BLaER1 (cell line): ENCODE measurements around the gene PAK3.

Source experiments
- H3K27ac ChIP-seq: shearing (Covaris generic); formaldehyde crosslinking; 2 replicates; pipeline ENCODE4 v1.8.1; 2022
- H3K27me3 ChIP-seq: shearing (Covaris generic); formaldehyde crosslinking; 2 replicates; pipeline ENCODE4 v1.8.1; 2022
- H3K36me3 ChIP-seq: shearing (Covaris generic); formaldehyde crosslinking; 2 replicates; pipeline ENCODE4 v1.8.1; 2022
- H3K4me1 ChIP-seq: shearing (Covaris generic); formaldehyde crosslinking; 2 replicates; pipeline ENCODE4 v1.8.1; 2022
- H3K4me2 ChIP-seq: shearing (Covaris generic); formaldehyde crosslinking; 2 replicates; pipeline ENCODE4 v1.8.1; 2022
- H3K4me3 ChIP-seq: shearing (Covaris generic); formaldehyde crosslinking; 2 replicates; pipeline ENCODE4 v1.8.1; 2022
- H3K9ac ChIP-seq: shearing (Covaris generic); formaldehyde crosslinking; 2 replicates; pipeline ENCODE4 v1.8.1; 2022
- H3K9me3 ChIP-seq: shearing (Covaris generic); formaldehyde crosslinking; 2 replicates; pipeline ENCODE4 v1.8.1; 2022
- H4K20me1 ChIP-seq: shearing (Covaris generic); formaldehyde crosslinking; 2 replicates; pipeline ENCODE4 v1.8.1; 2022
- Cebpa-rat ChIP-seq: shearing (Covaris generic); IDR thresholded peaks from 2 replicates; pipeline ENCODE4 v1.8.1; 2022

The PAK3 gene

GRCh38 chrX:111101580-111101979 is 5.6 kb downstream of the PAK3 start:
- no peaks in the 10 kb centered on the region for H3K9me3 ChIP-seq
- no peak overlapping the region for H3K4me3 ChIP-seq
- no peak overlapping the region for H3K4me2 ChIP-seq
- H3K4me1 ChIP-seq: no peaks in the 10 kb centered on the region
- H3K27ac ChIP-seq: no peak overlapping the region
- H3K36me3 ChIP-seq: no peaks in the 10 kb centered on the region
- H3K9ac ChIP-seq: no peak overlapping the region
- no peaks in the 10 kb centered on the region for H4K20me1 ChIP-seq
- H3K27me3 ChIP-seq: peaks cover 65% of the 10 kb centered on the region
- no peak for TF ChIP-seq Cebpa-rat

GRCh38 chrX:111102636-111103035 is 6.6 kb downstream of the PAK3 start:
- H3K9ac ChIP-seq: no peak overlapping the region
- no peak for TF ChIP-seq Cebpa-rat
- H3K4me3 ChIP-seq: no peak overlapping the region
- no peaks in the 10 kb centered on the region for H4K20me1 ChIP-seq
- peaks cover 63% of the 10 kb centered on the region for H3K27me3 ChIP-seq
- H3K4me1 ChIP-seq: no peaks in the 10 kb centered on the region
- H3K4me2 ChIP-seq: no peak overlapping the region
- H3K9me3 ChIP-seq: no peaks in the 10 kb centered on the region
- H3K36me3 ChIP-seq: no peaks in the 10 kb centered on the region
- H3K27ac ChIP-seq: no peak overlapping the region

- Histone ChIP-seq H3K9ac (no peak overlapping the region), H3K4me1 (no peaks in the 10 kb centered on the region), H3K4me2 (no peak overlapping the region), H3K4me3 (no peak overlapping the region), H3K27me3 (peaks cover 63% of the 10 kb centered on the region), H3K27ac (no peak overlapping the region), H3K36me3 (no peaks in the 10 kb centered on the region), H3K9me3 (no peaks in the 10 kb centered on the region), H4K20me1 (no peaks in the 10 kb centered on the region)
- TF ChIP-seq Cebpa-rat: no peak
Observed at GRCh38 chrX:111103246-111103645, 7.3 kb downstream of the PAK3 start.

- Histone ChIP-seq H3K4me1 (no peaks in the 10 kb centered on the region), H3K4me2 (no peak overlapping the region)
Observed at GRCh38 chrX:111110098-111110775, 14.2 kb downstream of the PAK3 start.

GRCh38 chrX:111114806-111115205 is 18.8 kb downstream of the PAK3 start:
- H3K4me2 ChIP-seq: no peak overlapping the region
- TF ChIP-seq Cebpa-rat: no peak
- no peak overlapping the region for H3K4me3 ChIP-seq
- no peaks in the 10 kb centered on the region for H3K4me1 ChIP-seq
- H3K27me3 ChIP-seq: peaks cover 67% of the 10 kb centered on the region
- H4K20me1 ChIP-seq: no peaks in the 10 kb centered on the region
- no peak overlapping the region for H3K9ac ChIP-seq
- H3K9me3 ChIP-seq: no peaks in the 10 kb centered on the region
- no peaks in the 10 kb centered on the region for H3K36me3 ChIP-seq
- H3K27ac ChIP-seq: no peak overlapping the region

More at GRCh38 chrX:111110098-111110775, 14.2 kb downstream of the PAK3 start:
- Histone ChIP-seq H4K20me1 (no peaks in the 10 kb centered on the region), H3K27me3 (peaks cover 57% of the 10 kb centered on the region), H3K4me3 (no peak overlapping the region), H3K36me3 (no peaks in the 10 kb centered on the region), H3K9ac (no peak overlapping the region), H3K9me3 (no peaks in the 10 kb centered on the region), H3K27ac (no peak overlapping the region)
- no peak for TF ChIP-seq Cebpa-rat

GRCh38 chrX:111116666-111117065 is 20.7 kb downstream of the PAK3 start:
- no peak overlapping the region for H3K9ac ChIP-seq
- no peaks in the 10 kb centered on the region for H4K20me1 ChIP-seq
- no peak for TF ChIP-seq Cebpa-rat
- H3K4me1 ChIP-seq: no peaks in the 10 kb centered on the region
- H3K27me3 ChIP-seq: peaks cover 74% of the 10 kb centered on the region
- H3K9me3 ChIP-seq: no peaks in the 10 kb centered on the region
- no peak overlapping the region for H3K27ac ChIP-seq
- H3K4me2 ChIP-seq: no peak overlapping the region
- no peaks in the 10 kb centered on the region for H3K36me3 ChIP-seq
- H3K4me3 ChIP-seq: no peak overlapping the region

GRCh38 chrX:111119341-111119740 is 23.4 kb downstream of the PAK3 start:
- Histone ChIP-seq H4K20me1 (peaks cover 8% of the 10 kb centered on the region; the same call in 1 of the 2 replicates), H3K9ac (no peak overlapping the region), H3K27ac (no peak overlapping the region), H3K4me2 (no peak overlapping the region), H3K36me3 (no peaks in the 10 kb centered on the region), H3K4me1 (no peaks in the 10 kb centered on the region), H3K4me3 (no peak overlapping the region), H3K9me3 (no peaks in the 10 kb centered on the region), H3K27me3 (peaks cover 87% of the 10 kb centered on the region)
- no peak for TF ChIP-seq Cebpa-rat

GRCh38 chrX:111123125-111123524 is 27.1 kb downstream of the PAK3 start:
- no peak overlapping the region for H3K4me2 ChIP-seq
- TF ChIP-seq Cebpa-rat: no peak
- H3K4me1 ChIP-seq: no peaks in the 10 kb centered on the region
- no peak overlapping the region for H3K9ac ChIP-seq
- H3K27me3 ChIP-seq: peaks cover 86% of the 10 kb centered on the region
- H3K27ac ChIP-seq: no peak overlapping the region
- H3K9me3 ChIP-seq: no peaks in the 10 kb centered on the region
- H4K20me1 ChIP-seq: peaks cover 11% of the 10 kb centered on the region; the same call in 1 of the 2 replicates
- no peaks in the 10 kb centered on the region for H3K36me3 ChIP-seq
- no peak overlapping the region for H3K4me3 ChIP-seq

- H3K4me1 ChIP-seq: no peaks in the 10 kb centered on the region
- TF ChIP-seq Cebpa-rat: no peak
- peaks cover 86% of the 10 kb centered on the region for H3K27me3 ChIP-seq
- no peak overlapping the region for H3K9ac ChIP-seq
- no peaks in the 10 kb centered on the region for H3K9me3 ChIP-seq
- no peak overlapping the region for H3K4me2 ChIP-seq
- no peak overlapping the region for H3K27ac ChIP-seq
- no peak overlapping the region for H3K4me3 ChIP-seq
- H3K36me3 ChIP-seq: no peaks in the 10 kb centered on the region
- peaks cover 11% of the 10 kb centered on the region; the same call in 1 of the 2 replicates for H4K20me1 ChIP-seq
Observed at GRCh38 chrX:111123606-111124179, 27.7 kb downstream of the PAK3 start.

GRCh38 chrX:111124418-111124817 is 28.4 kb downstream of the PAK3 start:
- H3K4me3 ChIP-seq: no peak overlapping the region
- H3K9me3 ChIP-seq: no peaks in the 10 kb centered on the region
- peaks cover 84% of the 10 kb centered on the region for H3K27me3 ChIP-seq
- no peaks in the 10 kb centered on the region for H3K36me3 ChIP-seq
- peaks cover 11% of the 10 kb centered on the region; the same call in 1 of the 2 replicates for H4K20me1 ChIP-seq
- TF ChIP-seq Cebpa-rat: no peak
- H3K4me2 ChIP-seq: no peak overlapping the region
- H3K27ac ChIP-seq: no peak overlapping the region
- no peaks in the 10 kb centered on the region for H3K4me1 ChIP-seq
- H3K9ac ChIP-seq: no peak overlapping the region
